WTC11 (cell line): ENCODE results near the gene PNPLA4.

Experiments used
- ATF2 ChIP-seq: sonication (generic); formaldehyde crosslinking; IDR thresholded peaks from 2 replicates; pipeline ENCODE4 v1.8.1; 2022; ENCODE audit warnings: low read depth, missing genetic modification reagents, borderline replicate concordance
- CTCF ChIP-seq: fragments of 200-600 bp; IDR thresholded peaks from 2 replicates; pipeline ENCODE4 v1.8.0; 2022; ENCODE audit warnings: antibody characterized with exemption
- FOXP1 ChIP-seq: sonication (generic); formaldehyde crosslinking; IDR thresholded peaks from 2 replicates; pipeline ENCODE4 v1.8.0; 2022; ENCODE audit warnings: missing genetic modification reagents, mild to moderate bottlenecking, moderate library complexity, borderline replicate concordance
- NR3C1 ChIP-seq: sonication (generic); formaldehyde crosslinking; conservative IDR thresholded peaks from 2 replicates; pipeline ENCODE4 v1.8.1; 2023; ENCODE audit warnings: low read depth, mild to moderate bottlenecking, missing genetic modification reagents

- TF ChIP-seq CTCF (no peak), FOXP1 (CRISPR knock-in tag) (no peak), ATF2 (CRISPR knock-in tag) (no peak), NR3C1 (no peak)
Measured at GRCh38 chrX:7965436-7965835, 38.2 kb upstream of the PNPLA4 start.
